Stimulated activated CD4-positive, alpha-beta T cell treated with anti-CD3 and anti-CD28 coated beads, Interleukin-1b, Interleukin-23, amount 100 ng/mL, for 24 hours (primary cell): ENCODE results near the gene TMEM132C.
"Not testable (repeated sequence)": the region's sequence is repeated elsewhere in the genome, so short reads cannot be mapped to it uniquely, and the experiment has no call there.

ENCODE experiments used
- DNase-seq, 4 experiments: peaks; one replicate each; pipeline ENCODE4 v3.0.0-alpha.2; 2020; ENCODE audit warnings: low read depth in 4 of 4, low spot score in 1 of 4

The TMEM132C gene

DNA sequence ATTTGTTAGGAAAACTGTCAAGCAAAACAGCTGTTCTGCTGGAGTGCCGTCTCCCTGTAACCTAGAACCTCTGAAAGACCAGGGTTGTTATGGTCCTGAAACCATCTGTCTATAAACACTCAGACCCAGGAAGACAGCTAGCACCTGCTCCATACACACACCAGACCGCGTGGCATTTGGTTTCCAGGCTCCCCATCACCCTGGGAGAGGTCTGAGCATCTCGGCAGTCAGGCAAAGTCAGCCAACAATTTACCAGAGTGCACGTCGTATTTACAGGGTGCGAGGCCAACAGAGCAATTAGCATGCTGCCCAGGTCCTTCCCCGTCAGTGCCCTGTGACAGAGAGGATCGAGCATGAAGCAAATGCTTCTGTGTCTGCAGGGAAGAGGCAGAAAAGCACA, 284.3 kb downstream of the TMEM132C start:
- DNase-seq = no peak

DNA sequence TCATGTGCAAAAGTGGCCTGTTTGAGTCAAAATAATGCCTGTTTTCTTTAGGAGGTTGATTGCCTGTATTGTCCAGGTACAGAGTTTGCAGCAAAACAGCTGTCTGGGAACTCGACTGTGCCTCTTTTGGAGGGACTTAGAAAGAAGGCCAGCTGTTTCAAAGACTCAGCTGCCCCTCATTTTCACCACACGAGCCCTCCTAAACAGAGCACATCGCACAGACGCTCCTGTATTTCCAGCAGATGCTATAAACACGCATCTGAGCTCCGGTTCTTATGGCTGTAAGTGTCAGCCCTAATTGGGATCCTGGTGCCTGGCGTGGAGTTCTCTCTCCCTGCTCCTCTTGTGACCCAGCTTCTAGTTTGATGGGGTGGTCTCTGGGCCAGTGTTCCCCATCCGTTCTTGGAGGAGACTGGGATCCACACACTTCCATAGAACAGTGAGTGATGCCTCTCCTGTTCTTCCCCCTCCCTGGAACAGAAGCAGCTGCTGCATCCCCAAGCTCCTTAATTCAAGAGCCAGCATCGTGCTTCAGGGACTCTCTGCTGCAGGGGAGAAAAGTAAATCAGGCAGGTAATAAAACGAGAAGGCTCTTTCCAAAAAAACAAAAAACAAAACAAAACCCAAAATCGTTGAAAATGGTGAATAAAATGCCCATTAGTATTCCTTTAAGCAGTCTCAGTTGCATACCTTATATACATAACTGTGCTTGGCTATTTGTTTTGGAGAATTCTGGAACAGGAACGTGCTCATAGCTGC, 287.8 kb downstream of the TMEM132C start:
- no peak for DNase-seq

- DNase-seq = no peak
These were observed 290.3 kb downstream of the TMEM132C start for GRCh38 chr12:128557231-128557630.

DNA sequence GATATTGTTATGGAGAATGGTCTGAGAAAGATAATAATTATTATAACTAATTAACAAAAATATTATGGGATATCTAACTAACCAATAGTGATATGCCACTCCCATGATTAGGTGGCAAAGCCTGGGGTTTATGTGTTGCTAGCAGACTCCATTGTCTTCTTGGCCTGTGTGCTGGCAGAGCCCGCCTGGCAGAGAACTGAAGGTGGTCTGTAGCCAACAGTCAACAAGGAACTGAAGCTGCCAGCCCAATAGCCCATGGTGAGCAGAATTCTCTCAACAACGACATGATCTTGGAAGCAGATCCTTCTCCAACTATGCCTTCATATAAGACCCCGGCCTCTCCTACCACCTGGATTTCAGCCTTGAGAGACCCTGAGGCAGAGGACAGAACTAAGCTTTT, 298.0 kb downstream of the TMEM132C start:
- no peak for DNase-seq

- no peak for DNase-seq
These were observed 300.8 kb downstream of the TMEM132C start for GRCh38 chr12:128567730-128568129.

DNA sequence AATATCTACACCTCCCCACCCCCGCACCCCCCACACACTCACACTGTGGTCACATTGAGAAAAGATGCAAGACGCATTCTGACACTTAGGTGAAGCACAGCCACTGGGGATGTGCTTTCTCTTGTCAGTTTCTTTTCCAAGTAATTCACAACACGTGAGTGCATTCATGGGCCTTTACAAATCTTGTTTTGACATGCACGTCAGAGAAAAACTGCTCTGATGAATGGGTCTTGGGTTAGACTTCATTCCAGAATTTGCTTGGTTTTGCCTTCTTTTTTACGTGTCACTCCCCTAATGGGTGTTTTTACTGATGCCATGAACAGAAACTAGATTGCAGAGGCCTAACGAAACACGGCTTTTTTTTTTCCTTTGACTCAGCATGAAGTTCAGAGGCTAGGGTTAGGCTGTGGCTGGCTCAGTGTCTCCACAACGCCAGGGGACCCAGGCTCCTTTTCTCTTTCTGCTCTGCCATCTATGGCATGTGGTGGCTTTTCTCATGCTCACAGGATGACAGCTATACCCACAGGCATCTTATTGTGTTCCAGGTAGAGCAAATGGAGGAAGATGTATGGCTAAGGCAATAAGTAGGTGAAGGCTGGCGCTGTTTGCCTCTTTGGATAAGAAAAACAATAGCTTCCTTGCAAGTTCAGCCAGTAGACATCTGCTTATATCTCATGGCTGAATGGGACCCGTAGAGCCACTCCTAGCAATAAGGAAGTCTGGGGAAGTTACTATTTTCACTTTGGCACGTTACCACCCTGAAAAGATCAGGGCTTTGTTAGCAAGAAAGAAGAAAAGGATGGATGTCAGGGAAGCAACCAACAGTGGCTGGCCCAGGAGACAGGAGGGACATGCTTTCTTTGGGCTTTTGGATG, 303.5 kb downstream of the TMEM132C start:
- DNase-seq = no peak

GRCh38 chr12:128571906-128572810, 305.2 kb downstream of the TMEM132C start:
- DNase-seq = no peak

- DNase-seq = no peak
These were observed 306.9 kb downstream of the TMEM132C start for GRCh38 chr12:128573907-128574306.

DNA sequence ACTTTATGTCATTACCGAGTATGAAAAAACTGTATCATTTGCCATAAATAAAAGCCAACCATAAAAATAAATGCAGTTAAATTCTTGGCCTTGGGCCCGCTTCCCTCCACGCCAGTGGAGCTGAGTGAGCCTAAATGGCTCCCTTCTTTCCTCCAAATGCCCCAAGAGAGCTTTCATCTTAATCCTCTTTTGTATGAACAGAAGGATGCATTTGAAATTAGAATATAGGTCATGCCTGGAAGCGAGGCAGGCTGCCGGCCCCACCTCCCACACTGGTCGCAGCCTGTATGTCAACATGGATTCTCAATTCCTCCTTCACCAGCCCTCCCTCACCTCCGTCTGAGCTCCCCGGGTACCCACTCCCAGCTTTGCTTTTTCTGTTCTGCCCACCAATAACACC, 311.1 kb downstream of the TMEM132C start:
- DNase-seq = no peak

DNA sequence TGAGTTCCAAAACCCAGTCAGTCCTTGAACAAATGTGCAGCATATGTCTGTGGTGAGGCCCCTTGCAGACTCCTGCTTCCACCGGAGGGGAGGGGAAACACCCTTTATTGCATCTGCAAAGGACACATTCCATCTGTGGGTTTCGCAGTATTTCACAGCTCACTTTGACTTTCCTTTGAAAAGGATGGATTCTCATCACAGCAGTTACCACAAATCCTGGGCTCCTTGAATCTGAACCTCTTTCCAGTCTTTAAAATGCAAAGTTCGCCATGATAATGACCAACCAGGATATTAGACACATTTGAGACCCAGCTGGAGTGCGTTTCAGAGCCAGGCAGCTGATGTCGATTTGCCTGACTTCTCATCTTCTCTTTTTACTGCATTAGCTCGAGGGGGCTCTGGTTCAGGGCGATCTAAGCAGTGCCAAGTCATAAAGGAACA, 314.4 kb downstream of the TMEM132C start:
- DNase-seq = no peak

- DNase-seq = no peak
These were observed 316.5 kb downstream of the TMEM132C start for GRCh38 chr12:128583453-128583852.

GRCh38 chr12:128586451-128587029, 319.6 kb downstream of the TMEM132C start:
- no peak for DNase-seq

GRCh38 chr12:128587918-128588317, 320.9 kb downstream of the TMEM132C start:
- DNase-seq = no peak

- no peak for DNase-seq
These were observed 325.3 kb downstream of the TMEM132C start for GRCh38 chr12:128592220-128592744.

DNA sequence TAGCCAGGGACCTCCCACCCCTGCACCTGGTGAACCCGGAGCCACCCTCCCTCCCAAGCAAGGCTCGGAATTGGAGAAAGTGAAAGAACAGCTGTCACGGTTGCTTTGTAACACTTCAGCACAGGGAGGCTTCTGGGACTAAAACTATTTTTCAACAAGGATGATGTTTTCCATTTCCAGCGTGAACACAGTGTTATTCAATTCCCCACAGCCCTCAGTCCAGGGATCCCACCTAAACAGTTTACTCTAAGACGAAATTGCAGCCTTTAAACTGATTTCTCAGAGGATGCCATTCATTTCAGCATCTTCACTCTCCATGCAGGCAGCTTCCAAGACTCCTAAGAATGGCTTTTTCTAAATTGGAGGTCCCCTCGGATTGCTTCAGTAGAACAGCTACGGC, 327.6 kb downstream of the TMEM132C start:
- no peak for DNase-seq

- DNase-seq = no peak
These were observed 328.6 kb downstream of the TMEM132C start for GRCh38 chr12:128595609-128596008.

- DNase-seq = no peak
These were observed 333.9 kb downstream of the TMEM132C start for GRCh38 chr12:128600886-128601285.

GRCh38 chr12:128603573-128604115, 336.7 kb downstream of the TMEM132C start:
- no peak for DNase-seq

DNA sequence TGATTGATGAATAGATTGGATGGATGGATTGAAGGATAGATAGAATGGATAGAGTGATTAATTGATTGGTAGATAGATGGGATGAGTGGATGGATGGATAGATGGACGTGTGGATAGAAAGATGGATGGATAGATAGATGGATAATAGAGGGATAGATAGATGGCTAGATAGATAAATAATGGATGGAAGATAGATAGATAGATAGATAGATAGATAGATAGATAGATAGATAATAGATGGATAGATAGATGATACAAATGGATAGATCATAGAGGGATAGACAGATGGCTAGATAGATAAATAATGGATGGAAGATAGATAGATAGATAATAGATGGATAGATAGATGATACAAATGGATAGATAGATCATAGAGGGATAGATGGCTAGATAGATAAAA, 337.2 kb downstream of the TMEM132C start:
- not testable (repeated sequence) for DNase-seq

GRCh38 chr12:128606051-128606450, 339.1 kb downstream of the TMEM132C start:
- no peak for DNase-seq
